Measurements from ENCODE around the gene NT5C1B. TPM values are rescaled to one million over a fixed set of nuclear protein-coding genes. Genes with fewer than 3 reads are reported as not detected.

Gene NT5C1B
- total and polyA plus RNA-seq, 10 of the 15 experiments (the other 5 are each of a cell fraction or from before 2014, with no cell fraction given), result 0.40 to 0.44 TPM; not detected in 8

GRCh38 chr2:18540872-18541271 is 48.5 kb downstream of the NT5C1B start:
- intact Hi-C loops (cut with micrococcal nuclease; ENCODE audit: unreplicated experiment), result loop anchor here (10.0 kb wide), 1 partner anchor 804 kb away; no protein-coding TSS in a partner anchor
- no peak overlapping the region for H2AFZ ChIP-seq (ENCODE audit: control insufficient read depth, low read depth, low read length)
- no peaks in the 10 kb centered on the region for H3K36me3 ChIP-seq (ENCODE audit: control insufficient read depth in 2 of 2, insufficient read depth in 2 of 2, low read length in 1 of 2)
- no TSS peak for BruUV-seq (replicated peaks)
- no peak overlapping the region for H3K9ac ChIP-seq (ENCODE audit: control insufficient read depth, insufficient read depth, low read length)
- H3K27ac ChIP-seq (ENCODE audit: control insufficient read depth, insufficient read depth), result no peak overlapping the region
- no peak overlapping the region for H3K4me3 ChIP-seq
- TF ChIP-seq KDM1A (IDR thresholded peaks at IDR 0.05; ENCODE audit: borderline replicate concordance) (no peak), CEBPB (IDR thresholded peaks at IDR 0.05; ENCODE audit: borderline replicate concordance in 1 of 2, low read depth in 2 of 2, low read length in 2 of 2) (no peak), NR2C1 (IDR thresholded peaks at IDR 0.05) (no peak), NBN (IDR thresholded peaks at IDR 0.05) (no peak), ESRRA (IDR thresholded peaks at IDR 0.05; ENCODE audit: low read length) (no peak), NFYA (IDR thresholded peaks at IDR 0.05; ENCODE audit: borderline replicate concordance, low read depth, low read length) (no peak), MTA2 (IDR thresholded peaks at IDR 0.05; ENCODE audit: low read depth) (no peak), EP300 (IDR thresholded peaks at IDR 0.05; ENCODE audit: borderline replicate concordance in 1 of 2, control insufficient read depth in 1 of 2, low read depth in 2 of 2, low read length in 2 of 2) (no peak), CREB1 (IDR thresholded peaks at IDR 0.05; ENCODE audit: low read depth) (no peak), BHLHE40 (IDR thresholded peaks at IDR 0.05; ENCODE audit: borderline replicate concordance in 1 of 2, low read depth in 2 of 2, low read length in 1 of 2) (no peak), NR2F1 (conservative IDR thresholded peaks at IDR 0.05) (no peak), PAX8 (IDR thresholded peaks at IDR 0.05) (no peak), SMC3 (IDR thresholded peaks at IDR 0.05; ENCODE audit: borderline replicate concordance, low read length) (no peak), EED (IDR thresholded peaks at IDR 0.05; ENCODE audit: low read depth) (no peak), SUPT20H (IDR thresholded peaks at IDR 0.05; ENCODE audit: borderline replicate concordance, control insufficient read depth, low read depth, low read length) (no peak)
- TF ChIP-seq, protein P1, sequence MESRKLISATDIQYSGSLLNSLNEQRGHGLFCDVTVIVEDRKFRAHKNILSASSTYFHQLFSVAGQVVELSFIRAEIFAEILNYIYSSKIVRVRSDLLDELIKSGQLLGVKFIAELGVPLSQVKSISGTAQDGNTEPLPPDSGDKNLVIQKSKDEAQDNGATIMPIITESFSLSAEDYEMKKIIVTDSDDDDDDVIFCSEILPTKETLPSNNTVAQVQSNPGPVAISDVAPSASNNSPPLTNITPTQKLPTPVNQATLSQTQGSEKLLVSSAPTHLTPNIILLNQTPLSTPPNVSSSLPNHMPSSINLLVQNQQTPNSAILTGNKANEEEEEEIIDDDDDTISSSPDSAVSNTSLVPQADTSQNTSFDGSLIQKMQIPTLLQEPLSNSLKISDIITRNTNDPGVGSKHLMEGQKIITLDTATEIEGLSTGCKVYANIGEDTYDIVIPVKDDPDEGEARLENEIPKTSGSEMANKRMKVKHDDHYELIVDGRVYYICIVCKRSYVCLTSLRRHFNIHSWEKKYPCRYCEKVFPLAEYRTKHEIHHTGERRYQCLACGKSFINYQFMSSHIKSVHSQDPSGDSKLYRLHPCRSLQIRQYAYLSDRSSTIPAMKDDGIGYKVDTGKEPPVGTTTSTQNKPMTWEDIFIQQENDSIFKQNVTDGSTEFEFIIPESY (IDR thresholded peaks at IDR 0.05), result no peak
- H3K9me3 ChIP-seq (replicated peaks; ENCODE audit: control insufficient read depth, insufficient read depth, low read length), result no peaks in the 10 kb centered on the region
- ATAC-seq, result no peak
- ChIA-PET RAD21 (ENCODE audit: unreplicated experiment) (no interaction called here), SMC1A (ENCODE audit: uncharacterized antibody, unreplicated experiment) (interaction anchor here (0.6 kb wide), 1 partner anchor 1532 kb away, joined by 3 read pairs; no protein-coding TSS in a partner anchor), POLR2A (no interaction called here), CTCF (no interaction called here)
- H3K4me1 ChIP-seq (ENCODE audit: control insufficient read depth, insufficient read depth, low read length), result no peaks in the 10 kb centered on the region
- in situ Hi-C loops (cut with MboI), result no loop called here
- H3K79me2 ChIP-seq (ENCODE audit: control insufficient read depth, insufficient read depth, low read length), result no peaks in the 10 kb centered on the region
- FAIRE-seq, result no peak
- H4K20me1 ChIP-seq (ENCODE audit: control insufficient read depth, insufficient read depth), result no peaks in the 10 kb centered on the region
- H3K27me3 ChIP-seq (replicated peaks in 1 of 2; ENCODE audit: control insufficient read depth in 2 of 2, insufficient read depth in 2 of 2, low read length in 1 of 2), result no peaks in the 10 kb centered on the region
- DNase-seq (ENCODE audit: low read depth, low spot score), result no peak
- H3K4me2 ChIP-seq (ENCODE audit: control insufficient read depth, insufficient read depth), result no peak overlapping the region
- WGBS (ENCODE audit: insufficient coverage, insufficient replicate concordance, low lambda C conversion rate, missing lambda C conversion rate), result 91% methylated on average over 2 of the region's 2 CpGs

Data from GM12878 (cell line).